Liver (tissue), 9 donors: ENCODE results near the gene ELOB. TPM values are rescaled to one million over a fixed set of nuclear protein-coding genes. Genes with fewer than 3 reads are reported as not detected.

Source experiments
- DNase-seq: peaks from one replicate; pipeline ENCODE4 v3.0.0-alpha.2; 2017; ENCODE audit warnings: low spot score
- H3K27ac ChIP-seq, 2 donors: one replicate each; pipeline ENCODE4 v1.7.0; 2013; ENCODE audit warnings: inconsistent platforms in 2 of 2, low read length in 2 of 2, control low read depth in 1 of 2, low read depth in 1 of 2, mild to moderate bottlenecking in 1 of 2
- H3K27me3 ChIP-seq, 4 donors: one replicate each; pipeline versions ENCODE4 v1.6.1 to v1.7.0; 2013; ENCODE audit warnings: low read length in 3 of 4, inconsistent platforms in 1 of 4, mild to moderate bottlenecking in 1 of 4, moderate library complexity in 1 of 4; ENCODE audit not compliant: control insufficient read depth in 4 of 4, insufficient read depth in 4 of 4
- H3K36me3 ChIP-seq, 4 donors: one replicate each; pipeline versions ENCODE4 v1.6.1 to v1.7.0; 2013; ENCODE audit warnings: low read length in 3 of 4, mild to moderate bottlenecking in 3 of 4, low read depth in 1 of 4, moderate library complexity in 1 of 4; ENCODE audit not compliant: control insufficient read depth in 4 of 4, insufficient read depth in 3 of 4
- H3K4me1 ChIP-seq, 4 donors: one replicate each; pipeline versions ENCODE4 v1.6.1 to v1.7.0; 2013; ENCODE audit warnings: low read length in 3 of 4, mild to moderate bottlenecking in 3 of 4, moderate library complexity in 1 of 4; ENCODE audit not compliant: control insufficient read depth in 4 of 4, insufficient read depth in 4 of 4
- H3K4me3 ChIP-seq, 3 donors: one replicate each; pipeline versions ENCODE4 v1.6.1 to v1.7.0; 2013; ENCODE audit warnings: low read length in 3 of 3, control low read depth in 1 of 3, low read depth in 1 of 3, mild to moderate bottlenecking in 1 of 3
- H3K9ac ChIP-seq, 2 donors: one replicate each; pipeline ENCODE4 v1.7.0; 2013; ENCODE audit warnings: low read length in 2 of 2, mild to moderate bottlenecking in 2 of 2, moderate library complexity in 2 of 2, control low read depth in 1 of 2, low read depth in 1 of 2
- H3K9me3 ChIP-seq, 4 donors: one replicate each; pipeline versions ENCODE4 v1.6.1 to v1.7.0; 2013; ENCODE audit warnings: low read length in 3 of 4; ENCODE audit not compliant: control insufficient read depth in 4 of 4
- ATF3 ChIP-seq: IDR thresholded peaks from 2 replicates; pipeline ENCODE4 v1.6.1; 2016; ENCODE audit warnings: antibody characterized with exemption
- EGR1 ChIP-seq, 2 donors: IDR thresholded peaks; 2 replicates each; pipeline ENCODE4 v1.6.1; 2016 to 2018; ENCODE audit warnings: antibody characterized with exemption in 2 of 2, low read depth in 2 of 2
- FOXA1 ChIP-seq: IDR thresholded peaks from 2 replicates; pipeline ENCODE4 v1.6.1; 2016; ENCODE audit warnings: antibody characterized with exemption
- GABPA ChIP-seq, 2 donors: IDR thresholded peaks in 1 of 2; conservative IDR thresholded peaks in 1 of 2; 2 replicates each; pipeline ENCODE4 v1.6.1; 2016; ENCODE audit warnings: antibody characterized with exemption in 2 of 2, mild to moderate bottlenecking in 1 of 2, moderate library complexity in 1 of 2
- HNF4A ChIP-seq, 2 donors: conservative IDR thresholded peaks; 2 replicates each; pipeline ENCODE4 v1.6.1; 2016; ENCODE audit warnings: antibody characterized with exemption in 2 of 2, mild to moderate bottlenecking in 2 of 2
- HNF4G ChIP-seq: IDR thresholded peaks from 2 replicates; pipeline ENCODE4 v1.6.1; 2016; ENCODE audit warnings: antibody characterized with exemption
- NR2F2 ChIP-seq: IDR thresholded peaks from 2 replicates; pipeline ENCODE4 v1.6.1; 2016; ENCODE audit warnings: antibody characterized with exemption
- RAD21 ChIP-seq, 2 donors: IDR thresholded peaks; 2 replicates each; pipeline ENCODE4 v1.6.1; 2016; ENCODE audit warnings: antibody characterized with exemption in 2 of 2, mild to moderate bottlenecking in 2 of 2
- RXRA ChIP-seq, 2 donors: IDR thresholded peaks; 2 replicates each; pipeline ENCODE4 v1.6.1; 2017 to 2018; ENCODE audit warnings: antibody characterized with exemption in 2 of 2, mild to moderate bottlenecking in 1 of 2
- TAF1 ChIP-seq: conservative IDR thresholded peaks from 2 replicates; pipeline ENCODE4 v1.6.1; 2016; ENCODE audit warnings: antibody characterized with exemption, mild to moderate bottlenecking
- YY1 ChIP-seq: IDR thresholded peaks from 2 replicates; pipeline ENCODE4 v1.6.1; 2016; ENCODE audit warnings: antibody characterized with exemption, mild to moderate bottlenecking
- WGBS: extraction: QIAGEN DNeasy Blood & Tissue Kit; methylation state at CpG from one replicate; pipeline ENCODE4 v1.1.7; 2013; 5-methylcytosine and 5-hydroxymethylcytosine counted together
- polyA plus RNA-seq, 2 donors: library from polyadenylated mRNA; stranded (reverse) in 1 of 2; unstranded in 1 of 2; fragments of 200-250 nt in 1 of 2; fragments of >200 nt in 1 of 2; fragmentation: Nextera tagmentation in 1 of 2; extraction: Ambion mirVana in 1 of 2; gene quantifications; one replicate each; pipeline versions ENCODE4 v1.2.1 to v1.2.3, GENCODE V29; 2013 to 2015
- total RNA-seq, 2 donors: library from RNA; depleted of rRNA; stranded (reverse); fragments of >200 nt; gene quantifications; one replicate each; pipeline ENCODE4 v1.2.3, GENCODE V29; 2014
- TF ChIP-seq, protein P1 (sequence below): IDR thresholded peaks from 2 replicates; pipeline ENCODE4 v1.6.1; 2016; ENCODE audit warnings: antibody characterized with exemption
- TF ChIP-seq, protein P2 (sequence below): IDR thresholded peaks from 2 replicates; pipeline ENCODE4 v1.6.1; 2016; ENCODE audit warnings: antibody characterized with exemption, mild to moderate bottlenecking
- TF ChIP-seq, protein P3 (sequence below): fragments of 150-350 bp; IDR thresholded peaks from 2 replicates; pipeline ENCODE4 v1.5.1; 2017; ENCODE audit warnings: improper control_type of control experiment, low read depth, low read length; ENCODE audit not compliant: missing input control
- donor health status: healthy.
- donor health status: healthy.
- donor health status: healthy.
- donor health status: healthy.
- donor health status: healthy.

Gene ELOB
- total and polyA plus RNA-seq, 4 donors = 114 to 395 (median 313) TPM

GRCh38 chr16:2728034-2728433 lies 49.0 kb downstream of the ELOB start:
- Histone ChIP-seq H3K9ac (no peak overlapping the region), H3K36me3 (no peaks in the 10 kb centered on the region), H3K4me3 (no peak overlapping the region), H3K27ac (no peak overlapping the region), H3K9me3 (no peaks in the 10 kb centered on the region), H3K4me1 (no peaks in the 10 kb centered on the region), H3K27me3 (no peaks in the 10 kb centered on the region)
- DNase-seq = no peak
- no peak for TF ChIP-seq HNF4A (conservative IDR thresholded peaks at IDR 0.05)
- TF ChIP-seq, protein P1, sequence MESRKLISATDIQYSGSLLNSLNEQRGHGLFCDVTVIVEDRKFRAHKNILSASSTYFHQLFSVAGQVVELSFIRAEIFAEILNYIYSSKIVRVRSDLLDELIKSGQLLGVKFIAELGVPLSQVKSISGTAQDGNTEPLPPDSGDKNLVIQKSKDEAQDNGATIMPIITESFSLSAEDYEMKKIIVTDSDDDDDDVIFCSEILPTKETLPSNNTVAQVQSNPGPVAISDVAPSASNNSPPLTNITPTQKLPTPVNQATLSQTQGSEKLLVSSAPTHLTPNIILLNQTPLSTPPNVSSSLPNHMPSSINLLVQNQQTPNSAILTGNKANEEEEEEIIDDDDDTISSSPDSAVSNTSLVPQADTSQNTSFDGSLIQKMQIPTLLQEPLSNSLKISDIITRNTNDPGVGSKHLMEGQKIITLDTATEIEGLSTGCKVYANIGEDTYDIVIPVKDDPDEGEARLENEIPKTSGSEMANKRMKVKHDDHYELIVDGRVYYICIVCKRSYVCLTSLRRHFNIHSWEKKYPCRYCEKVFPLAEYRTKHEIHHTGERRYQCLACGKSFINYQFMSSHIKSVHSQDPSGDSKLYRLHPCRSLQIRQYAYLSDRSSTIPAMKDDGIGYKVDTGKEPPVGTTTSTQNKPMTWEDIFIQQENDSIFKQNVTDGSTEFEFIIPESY = no peak
- no peak for TF ChIP-seq ATF3
- no peak for TF ChIP-seq NR2F2
- no peak for TF ChIP-seq RXRA (IDR thresholded peaks at IDR 0.05)
- TF ChIP-seq, protein P2, sequence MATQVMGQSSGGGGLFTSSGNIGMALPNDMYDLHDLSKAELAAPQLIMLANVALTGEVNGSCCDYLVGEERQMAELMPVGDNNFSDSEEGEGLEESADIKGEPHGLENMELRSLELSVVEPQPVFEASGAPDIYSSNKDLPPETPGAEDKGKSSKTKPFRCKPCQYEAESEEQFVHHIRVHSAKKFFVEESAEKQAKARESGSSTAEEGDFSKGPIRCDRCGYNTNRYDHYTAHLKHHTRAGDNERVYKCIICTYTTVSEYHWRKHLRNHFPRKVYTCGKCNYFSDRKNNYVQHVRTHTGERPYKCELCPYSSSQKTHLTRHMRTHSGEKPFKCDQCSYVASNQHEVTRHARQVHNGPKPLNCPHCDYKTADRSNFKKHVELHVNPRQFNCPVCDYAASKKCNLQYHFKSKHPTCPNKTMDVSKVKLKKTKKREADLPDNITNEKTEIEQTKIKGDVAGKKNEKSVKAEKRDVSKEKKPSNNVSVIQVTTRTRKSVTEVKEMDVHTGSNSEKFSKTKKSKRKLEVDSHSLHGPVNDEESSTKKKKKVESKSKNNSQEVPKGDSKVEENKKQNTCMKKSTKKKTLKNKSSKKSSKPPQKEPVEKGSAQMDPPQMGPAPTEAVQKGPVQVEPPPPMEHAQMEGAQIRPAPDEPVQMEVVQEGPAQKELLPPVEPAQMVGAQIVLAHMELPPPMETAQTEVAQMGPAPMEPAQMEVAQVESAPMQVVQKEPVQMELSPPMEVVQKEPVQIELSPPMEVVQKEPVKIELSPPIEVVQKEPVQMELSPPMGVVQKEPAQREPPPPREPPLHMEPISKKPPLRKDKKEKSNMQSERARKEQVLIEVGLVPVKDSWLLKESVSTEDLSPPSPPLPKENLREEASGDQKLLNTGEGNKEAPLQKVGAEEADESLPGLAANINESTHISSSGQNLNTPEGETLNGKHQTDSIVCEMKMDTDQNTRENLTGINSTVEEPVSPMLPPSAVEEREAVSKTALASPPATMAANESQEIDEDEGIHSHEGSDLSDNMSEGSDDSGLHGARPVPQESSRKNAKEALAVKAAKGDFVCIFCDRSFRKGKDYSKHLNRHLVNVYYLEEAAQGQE = no peak
- TF ChIP-seq RAD21 (IDR thresholded peaks at IDR 0.05) = no peak
- 91% methylated on average over 7 of the region's 7 CpGs for WGBS

- Histone ChIP-seq H3K9ac (no peak overlapping the region), H3K36me3 (no peaks in the 10 kb centered on the region), H3K4me1 (no peaks in the 10 kb centered on the region), H3K9me3 (no peaks in the 10 kb centered on the region), H3K4me3 (no peak overlapping the region), H3K27me3 (no peaks in the 10 kb centered on the region), H3K27ac (no peak overlapping the region)
- DNase-seq = no peak
- TF ChIP-seq, protein P3, sequence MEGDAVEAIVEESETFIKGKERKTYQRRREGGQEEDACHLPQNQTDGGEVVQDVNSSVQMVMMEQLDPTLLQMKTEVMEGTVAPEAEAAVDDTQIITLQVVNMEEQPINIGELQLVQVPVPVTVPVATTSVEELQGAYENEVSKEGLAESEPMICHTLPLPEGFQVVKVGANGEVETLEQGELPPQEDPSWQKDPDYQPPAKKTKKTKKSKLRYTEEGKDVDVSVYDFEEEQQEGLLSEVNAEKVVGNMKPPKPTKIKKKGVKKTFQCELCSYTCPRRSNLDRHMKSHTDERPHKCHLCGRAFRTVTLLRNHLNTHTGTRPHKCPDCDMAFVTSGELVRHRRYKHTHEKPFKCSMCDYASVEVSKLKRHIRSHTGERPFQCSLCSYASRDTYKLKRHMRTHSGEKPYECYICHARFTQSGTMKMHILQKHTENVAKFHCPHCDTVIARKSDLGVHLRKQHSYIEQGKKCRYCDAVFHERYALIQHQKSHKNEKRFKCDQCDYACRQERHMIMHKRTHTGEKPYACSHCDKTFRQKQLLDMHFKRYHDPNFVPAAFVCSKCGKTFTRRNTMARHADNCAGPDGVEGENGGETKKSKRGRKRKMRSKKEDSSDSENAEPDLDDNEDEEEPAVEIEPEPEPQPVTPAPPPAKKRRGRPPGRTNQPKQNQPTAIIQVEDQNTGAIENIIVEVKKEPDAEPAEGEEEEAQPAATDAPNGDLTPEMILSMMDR = no peak
- TF ChIP-seq RXRA (IDR thresholded peaks at IDR 0.05) (no peak), YY1 (no peak), NR2F2 (no peak)
- 92% methylated on average over 5 of the region's 5 CpGs for WGBS
Measured at GRCh38 chr16:2726923-2727322, 50.2 kb downstream of the ELOB start.

DNA sequence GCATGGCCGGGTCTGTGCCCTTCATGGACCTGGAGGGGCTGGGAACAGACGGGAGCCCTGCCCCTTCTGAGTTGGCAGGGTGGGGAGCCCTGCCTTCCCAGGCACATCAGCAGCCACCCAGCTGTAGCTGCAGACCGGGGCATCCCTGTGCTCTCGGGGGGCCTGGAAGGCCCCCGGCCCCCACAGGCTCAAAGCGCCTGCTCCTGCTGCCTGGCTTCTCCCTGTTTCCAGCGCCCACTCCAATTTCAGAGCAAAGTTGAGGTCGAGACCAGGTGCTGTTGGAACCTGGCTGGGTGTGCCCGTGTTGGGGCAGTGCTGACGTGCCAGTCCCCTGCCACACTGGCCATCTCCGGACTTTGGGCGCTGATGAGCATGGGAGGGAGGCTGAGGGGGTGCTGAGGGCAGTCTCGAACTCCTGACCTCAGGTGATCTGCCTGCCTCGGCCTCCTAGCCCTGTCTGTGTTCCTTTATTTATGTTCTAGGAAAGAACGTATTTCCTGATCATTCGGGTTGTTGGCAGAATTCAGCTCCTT lies 52.2 kb downstream of the ELOB start:
- no peak for DNase-seq
- Histone ChIP-seq H3K9ac (no peak overlapping the region), H3K9me3 (no peaks in the 10 kb centered on the region), H3K27ac (no peak overlapping the region), H3K4me3 (no peak overlapping the region), H3K27me3 (no peaks in the 10 kb centered on the region), H3K4me1 (peaks cover 3 to 6% (median 5%) of the 10 kb centered on the region in 4 donors), H3K36me3 (no peaks in the 10 kb centered on the region)
- 74% methylated on average over 16 of the region's 16 CpGs for WGBS
- no peak for TF ChIP-seq RAD21 (IDR thresholded peaks at IDR 0.05)
- no peak for TF ChIP-seq EGR1 (IDR thresholded peaks at IDR 0.05; ENCODE audit: low read depth in 2 of 2)
- no peak for TF ChIP-seq GABPA (IDR thresholded peaks at IDR 0.05 in 1 of 2, conservative IDR thresholded peaks at IDR 0.05 in 1 of 2)
- TF ChIP-seq, protein P3 = no peak
- TF ChIP-seq, protein P1 = no peak
- TF ChIP-seq HNF4A (conservative IDR thresholded peaks at IDR 0.05) = no peak
- TF ChIP-seq ATF3 = no peak
- no peak for TF ChIP-seq TAF1
- no peak for TF ChIP-seq FOXA1
- no peak for TF ChIP-seq HNF4G
- no peak for TF ChIP-seq RXRA (IDR thresholded peaks at IDR 0.05)
